ENCODE measurements around the gene SDHAF4.
"Not testable (repeated sequence)": the region's sequence is repeated elsewhere in the genome, so short reads cannot be mapped to it uniquely, and the experiment has no call there.

Gene SDHAF4

DNA sequence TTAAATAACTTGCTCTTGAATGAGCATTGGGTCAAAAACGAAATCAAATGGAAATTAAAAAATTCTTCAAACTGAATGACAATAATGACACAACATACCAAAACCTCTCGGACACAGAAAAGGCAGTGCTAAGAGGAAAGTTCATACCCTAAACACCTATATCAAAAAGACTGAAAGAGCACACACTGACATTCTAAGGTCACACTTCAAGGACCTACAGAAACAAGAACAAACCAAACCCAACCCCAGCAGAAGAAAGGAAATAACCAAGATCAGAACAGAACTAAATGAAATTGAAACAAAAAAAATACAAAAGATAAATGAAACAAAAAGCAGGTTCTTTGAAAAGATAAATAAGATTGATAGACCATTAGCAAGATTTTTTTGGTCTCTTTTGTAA, 40.6 kb downstream of the SDHAF4 start:
- DNase-seq; H3K27me3 ChIP-seq (replicated peaks in 2 of 5; ENCODE audit: control insufficient read depth in 4 of 5, insufficient read depth in 5 of 5, low read length in 4 of 5); H3K36me3 ChIP-seq (ENCODE audit: control insufficient read depth in 4 of 4, insufficient read depth in 4 of 4, low read length in 3 of 4); H3K27ac ChIP-seq (ENCODE audit: insufficient read depth in 1 of 2, low read depth in 1 of 2, low read length in 2 of 2, poor library complexity in 1 of 2, severe bottlenecking in 2 of 2); H3K4me1 ChIP-seq (ENCODE audit: control extremely low read depth in 1 of 4, control insufficient read depth in 4 of 4, insufficient read depth in 4 of 4, low read length in 3 of 4); POLR2A ChIA-PET; H3K9me3 ChIP-seq (ENCODE audit: control extremely low read depth in 1 of 5, control insufficient read depth in 4 of 5, insufficient read depth in 2 of 5, low read depth in 1 of 5, low read length in 4 of 5); H3K4me3 ChIP-seq (ENCODE audit: control insufficient read depth in 1 of 7, extremely low read depth in 1 of 7, insufficient read depth in 4 of 7, low read depth in 2 of 7, low read length in 6 of 7); CTCF ChIA-PET: not testable (repeated sequence)
- 80% methylated on average over 1 of the region's 2 CpGs for WGBS (ENCODE audit: insufficient coverage)

DNA sequence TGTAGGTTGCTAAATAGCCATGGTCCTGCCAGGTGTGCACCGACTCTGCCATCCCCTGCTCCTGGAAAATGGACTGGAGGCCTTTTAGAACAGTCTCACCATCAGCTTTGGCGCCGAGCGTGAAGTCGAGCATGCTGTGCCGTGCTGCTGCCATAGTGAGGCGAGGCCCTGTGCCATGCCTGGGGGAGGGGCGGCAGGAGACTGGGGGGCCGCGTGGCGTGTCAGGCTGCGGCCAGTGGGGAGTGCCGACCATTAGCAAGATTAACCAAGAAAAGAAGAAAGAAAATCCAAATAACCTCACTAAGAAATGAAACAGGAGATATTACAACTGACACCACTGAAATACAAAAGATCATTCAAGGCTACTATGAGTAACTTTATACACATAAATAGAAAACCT, 42.5 kb downstream of the SDHAF4 start:
- H3K4me3 ChIP-seq (ENCODE audit: control insufficient read depth in 1 of 7, extremely low read depth in 1 of 7, insufficient read depth in 4 of 7, low read depth in 2 of 7, low read length in 6 of 7); POLR2A ChIA-PET: not testable (repeated sequence)
- 92% methylated on average over 7 of the region's 13 CpGs for WGBS (ENCODE audit: insufficient coverage)

DNA sequence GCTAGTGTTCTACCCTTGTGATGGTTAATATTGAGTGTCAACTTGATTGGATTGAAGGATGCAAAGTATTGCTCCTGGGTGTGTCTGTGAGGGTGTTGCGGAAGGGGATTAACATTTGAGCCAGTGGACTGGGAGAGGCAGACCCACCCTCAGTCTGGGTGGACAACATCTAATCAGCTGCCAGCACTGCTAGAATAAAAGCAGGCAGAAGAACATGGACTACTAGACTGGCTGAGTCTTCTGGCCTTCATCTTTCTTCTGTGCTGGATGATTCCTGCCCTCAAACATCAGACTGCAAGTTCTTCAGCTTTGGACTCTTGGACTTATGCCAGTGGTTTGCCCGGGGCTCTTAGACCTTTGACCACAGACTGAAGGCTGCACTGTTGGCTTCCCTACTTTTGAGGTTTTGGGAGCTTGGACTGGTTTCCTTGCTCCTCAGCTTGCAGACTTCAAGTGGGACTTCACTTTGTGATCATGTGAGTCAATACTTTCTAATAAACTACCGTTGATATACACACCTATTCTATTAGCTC, 50.1 kb downstream of the SDHAF4 start:
- ChIA-PET CTCF (interaction anchor here (0.9 kb wide), 1 partner anchor 22 kb away, joined by 4 read pairs; no protein-coding TSS in a partner anchor), POLR2A (no interaction called here)
- Histone ChIP-seq H3K9me3 (ENCODE audit: control extremely low read depth in 1 of 5, control insufficient read depth in 4 of 5, insufficient read depth in 2 of 5, low read depth in 1 of 5, low read length in 4 of 5) (no peaks in the 10 kb centered on the region), H3K36me3 (ENCODE audit: control insufficient read depth in 4 of 4, insufficient read depth in 4 of 4, low read length in 3 of 4) (no peaks in the 10 kb centered on the region), H3K4me3 (ENCODE audit: control insufficient read depth in 1 of 7, extremely low read depth in 1 of 7, insufficient read depth in 4 of 7, low read depth in 2 of 7, low read length in 6 of 7) (no peak overlapping the region), H3K27ac (ENCODE audit: insufficient read depth in 1 of 2, low read depth in 1 of 2, low read length in 2 of 2, poor library complexity in 1 of 2, severe bottlenecking in 2 of 2) (no peak overlapping the region), H3K4me1 (ENCODE audit: control extremely low read depth in 1 of 4, control insufficient read depth in 4 of 4, insufficient read depth in 4 of 4, low read length in 3 of 4) (no peaks in the 10 kb centered on the region), H3K27me3 (replicated peaks in 2 of 5; ENCODE audit: control insufficient read depth in 4 of 5, insufficient read depth in 5 of 5, low read length in 4 of 5) (no peaks in the 10 kb centered on the region)
- 56% methylated on average over 2 of the region's 3 CpGs for WGBS (ENCODE audit: insufficient coverage)
- no peak for DNase-seq

More for the DNA sequence above, 42.5 kb downstream of the SDHAF4 start:
- H3K27ac ChIP-seq (ENCODE audit: insufficient read depth in 1 of 2, low read depth in 1 of 2, low read length in 2 of 2, poor library complexity in 1 of 2, severe bottlenecking in 2 of 2); H3K4me1 ChIP-seq (ENCODE audit: control extremely low read depth in 1 of 4, control insufficient read depth in 4 of 4, insufficient read depth in 4 of 4, low read length in 3 of 4); H3K9me3 ChIP-seq (ENCODE audit: control extremely low read depth in 1 of 5, control insufficient read depth in 4 of 5, insufficient read depth in 2 of 5, low read depth in 1 of 5, low read length in 4 of 5); H3K36me3 ChIP-seq (ENCODE audit: control insufficient read depth in 4 of 4, insufficient read depth in 4 of 4, low read length in 3 of 4); H3K27me3 ChIP-seq (replicated peaks in 2 of 5; ENCODE audit: control insufficient read depth in 4 of 5, insufficient read depth in 5 of 5, low read length in 4 of 5); DNase-seq; CTCF ChIA-PET: not testable (repeated sequence)

DNA sequence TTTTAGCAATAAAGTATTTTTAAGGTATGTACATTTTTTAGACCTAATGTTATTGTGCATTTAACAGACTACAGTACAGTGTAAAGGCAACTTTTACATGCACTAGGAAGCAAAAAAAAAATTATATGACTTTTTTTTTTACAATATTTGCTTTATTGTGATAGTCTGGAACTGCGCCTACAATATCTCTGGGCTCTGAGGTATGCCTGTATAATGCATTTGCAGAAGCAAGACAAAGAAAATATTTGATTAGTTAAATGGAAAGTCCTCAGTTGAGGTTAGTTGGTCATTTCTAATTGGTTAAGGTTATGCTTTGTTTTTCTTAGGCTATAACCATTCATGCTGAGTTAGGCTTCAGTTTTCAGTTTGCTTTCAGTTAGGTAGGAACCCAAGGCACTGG, 54.0 kb downstream of the SDHAF4 start:
- ChIA-PET CTCF (no interaction called here), POLR2A (no interaction called here)
- Histone ChIP-seq H3K4me1 (ENCODE audit: control extremely low read depth in 1 of 4, control insufficient read depth in 4 of 4, insufficient read depth in 4 of 4, low read length in 3 of 4) (no peaks in the 10 kb centered on the region), H3K27me3 (replicated peaks in 2 of 5; ENCODE audit: control insufficient read depth in 4 of 5, insufficient read depth in 5 of 5, low read length in 4 of 5) (no peaks in the 10 kb centered on the region), H3K36me3 (ENCODE audit: control insufficient read depth in 4 of 4, insufficient read depth in 4 of 4, low read length in 3 of 4) (no peaks in the 10 kb centered on the region), H3K27ac (ENCODE audit: insufficient read depth in 1 of 2, low read depth in 1 of 2, low read length in 2 of 2, poor library complexity in 1 of 2, severe bottlenecking in 2 of 2) (no peak overlapping the region), H3K4me3 (ENCODE audit: control insufficient read depth in 1 of 7, extremely low read depth in 1 of 7, insufficient read depth in 4 of 7, low read depth in 2 of 7, low read length in 6 of 7) (no peak overlapping the region), H3K9me3 (ENCODE audit: control extremely low read depth in 1 of 5, control insufficient read depth in 4 of 5, insufficient read depth in 2 of 5, low read depth in 1 of 5, low read length in 4 of 5) (peaks cover 0 to 3% (median 0%) of the 10 kb centered on the region in 5 experiments)
- 100% methylated on average over 1 of the region's 1 CpG for WGBS (ENCODE audit: insufficient coverage)
- no peak for DNase-seq

DNA sequence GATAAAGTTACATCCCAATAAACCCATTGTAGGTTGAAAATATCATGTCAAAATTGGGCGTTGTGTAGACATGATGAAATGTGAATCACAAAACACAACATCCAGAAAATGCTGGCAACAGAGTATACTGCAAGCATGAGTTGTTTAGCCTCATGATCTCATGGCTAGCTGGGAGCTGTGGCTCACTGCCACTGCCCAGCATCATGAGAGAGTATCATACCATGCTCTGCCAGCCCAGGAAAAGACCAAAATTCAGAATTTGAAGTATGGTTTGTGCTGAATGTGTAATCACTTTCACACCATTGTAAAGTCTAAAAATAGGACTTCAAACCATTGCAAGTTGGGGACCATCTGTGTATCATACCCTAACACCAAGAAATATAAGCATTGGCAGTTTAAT, 55.7 kb downstream of the SDHAF4 start:
- Histone ChIP-seq H3K36me3 (ENCODE audit: control insufficient read depth in 4 of 4, insufficient read depth in 4 of 4, low read length in 3 of 4) (no peaks in the 10 kb centered on the region), H3K4me1 (ENCODE audit: control extremely low read depth in 1 of 4, control insufficient read depth in 4 of 4, insufficient read depth in 4 of 4, low read length in 3 of 4) (no peaks in the 10 kb centered on the region), H3K27ac (ENCODE audit: insufficient read depth in 1 of 2, low read depth in 1 of 2, low read length in 2 of 2, poor library complexity in 1 of 2, severe bottlenecking in 2 of 2) (no peak overlapping the region), H3K9me3 (ENCODE audit: control extremely low read depth in 1 of 5, control insufficient read depth in 4 of 5, insufficient read depth in 2 of 5, low read depth in 1 of 5, low read length in 4 of 5) (peaks cover 0 to 3% (median 1%) of the 10 kb centered on the region in 5 experiments), H3K4me3 (ENCODE audit: control insufficient read depth in 1 of 7, extremely low read depth in 1 of 7, insufficient read depth in 4 of 7, low read depth in 2 of 7, low read length in 6 of 7) (no peak overlapping the region), H3K27me3 (replicated peaks in 2 of 5; ENCODE audit: control insufficient read depth in 4 of 5, insufficient read depth in 5 of 5, low read length in 4 of 5) (no peaks in the 10 kb centered on the region)
- CTCF ChIA-PET, result no interaction called here
- no peak for DNase-seq
- no CpG with 5 or more reads among the region's 1 CpG for WGBS (ENCODE audit: insufficient coverage)
- POLR2A ChIA-PET, result no interaction called here

DNA sequence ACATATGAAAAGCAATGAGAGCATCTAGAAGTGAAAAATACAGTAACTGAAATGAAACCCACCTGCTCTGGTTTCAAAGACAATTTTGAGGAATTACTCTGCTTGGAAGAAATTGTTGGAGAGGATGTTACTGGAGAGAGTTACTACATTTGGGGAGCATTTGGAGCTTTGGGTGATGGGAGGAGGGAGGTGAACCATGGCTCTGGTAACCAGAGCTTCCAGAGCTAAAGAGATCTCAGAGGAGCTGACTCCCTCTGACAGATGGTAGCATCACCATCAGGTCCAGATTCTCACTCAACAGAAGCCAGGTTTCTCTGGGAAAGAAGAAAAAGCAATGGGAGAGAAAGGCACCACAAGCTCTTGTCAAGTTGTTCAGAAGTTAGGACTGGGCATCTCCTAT, 58.7 kb downstream of the SDHAF4 start:
- no peak for DNase-seq
- no peak overlapping the region for H3K27ac ChIP-seq (ENCODE audit: insufficient read depth in 1 of 2, low read depth in 1 of 2, low read length in 2 of 2, poor library complexity in 1 of 2, severe bottlenecking in 2 of 2)
- ChIA-PET CTCF (interaction anchor here (0.9 kb wide), 1 partner anchor 228 kb away, joined by 3 read pairs; no protein-coding TSS in a partner anchor), POLR2A (no interaction called here)
- H3K27me3 ChIP-seq (replicated peaks in 2 of 5; ENCODE audit: control insufficient read depth in 4 of 5, insufficient read depth in 5 of 5, low read length in 4 of 5), result no peaks in the 10 kb centered on the region
- no peaks in the 10 kb centered on the region for H3K36me3 ChIP-seq (ENCODE audit: control insufficient read depth in 4 of 4, insufficient read depth in 4 of 4, low read length in 3 of 4)
- H3K4me1 ChIP-seq (ENCODE audit: control extremely low read depth in 1 of 4, control insufficient read depth in 4 of 4, insufficient read depth in 4 of 4, low read length in 3 of 4), result no peaks in the 10 kb centered on the region
- H3K4me3 ChIP-seq (ENCODE audit: control insufficient read depth in 1 of 7, extremely low read depth in 1 of 7, insufficient read depth in 4 of 7, low read depth in 2 of 7, low read length in 6 of 7), result no peak overlapping the region
- peaks cover 0 to 3% (median 1%) of the 10 kb centered on the region in 5 experiments for H3K9me3 ChIP-seq (ENCODE audit: control extremely low read depth in 1 of 5, control insufficient read depth in 4 of 5, insufficient read depth in 2 of 5, low read depth in 1 of 5, low read length in 4 of 5)

DNA sequence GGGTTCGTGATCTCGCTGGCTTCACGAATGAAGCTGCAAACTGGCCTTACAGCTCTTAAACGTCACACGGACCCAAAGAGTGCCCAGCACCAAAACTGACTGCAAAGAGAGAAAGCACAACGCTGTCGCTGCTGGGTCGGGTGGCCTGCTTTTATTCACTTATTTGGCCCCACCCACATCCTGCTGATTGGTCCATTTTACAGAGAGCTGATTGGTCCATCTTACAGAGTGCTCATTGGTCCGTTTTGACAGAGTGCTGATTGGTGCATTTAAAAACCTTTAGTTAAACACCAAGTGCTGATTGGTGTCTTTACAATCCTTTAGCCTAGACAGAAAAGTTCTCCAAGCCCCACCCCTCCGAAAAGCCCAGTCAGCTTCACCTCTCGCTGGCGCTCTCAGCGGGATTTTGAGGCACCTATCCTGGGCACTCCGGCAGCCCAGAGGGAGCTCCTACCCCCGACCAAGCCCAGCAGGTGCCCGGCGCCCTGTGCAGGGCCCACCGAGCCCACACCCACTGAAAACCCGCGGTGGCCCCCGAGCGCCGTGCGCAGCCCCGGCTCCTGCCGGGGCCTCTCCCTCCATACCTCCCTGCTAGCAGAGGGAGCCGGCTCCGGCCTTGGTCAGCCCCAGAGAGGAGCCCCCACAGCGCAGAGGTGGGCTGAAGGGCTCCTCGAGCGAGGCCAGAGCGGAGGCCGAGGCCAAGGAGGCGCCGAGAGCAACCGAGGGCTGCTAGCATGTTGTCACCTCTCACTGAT, 60.9 kb downstream of the SDHAF4 start:
- CTCF ChIA-PET, result no interaction called here
- Histone ChIP-seq H3K4me1 (ENCODE audit: control extremely low read depth in 1 of 4, control insufficient read depth in 4 of 4, insufficient read depth in 4 of 4, low read length in 3 of 4) (no peaks in the 10 kb centered on the region), H3K9me3 (ENCODE audit: control extremely low read depth in 1 of 5, control insufficient read depth in 4 of 5, insufficient read depth in 2 of 5, low read depth in 1 of 5, low read length in 4 of 5) (peaks cover 0 to 3% (median 1%) of the 10 kb centered on the region in 5 experiments), H3K36me3 (ENCODE audit: control insufficient read depth in 4 of 4, insufficient read depth in 4 of 4, low read length in 3 of 4) (no peaks in the 10 kb centered on the region), H3K27me3 (replicated peaks in 2 of 5; ENCODE audit: control insufficient read depth in 4 of 5, insufficient read depth in 5 of 5, low read length in 4 of 5) (no peaks in the 10 kb centered on the region), H3K4me3 (ENCODE audit: control insufficient read depth in 1 of 7, extremely low read depth in 1 of 7, insufficient read depth in 4 of 7, low read depth in 2 of 7, low read length in 6 of 7) (no peak overlapping the region), H3K27ac (ENCODE audit: insufficient read depth in 1 of 2, low read depth in 1 of 2, low read length in 2 of 2, poor library complexity in 1 of 2, severe bottlenecking in 2 of 2) (no peak overlapping the region)
- POLR2A ChIA-PET, result no interaction called here
- 98% methylated on average over 19 of the region's 36 CpGs for WGBS (ENCODE audit: insufficient coverage)
- DNase-seq, result no peak

Data from common myeloid progenitor, CD34-positive (primary cell).